Calu3 (cell line): ENCODE data around the gene IL1RAPL2. TPM values are rescaled to one million over a fixed set of nuclear protein-coding genes. Genes with fewer than 3 reads are reported as not detected.

Experiments
- BruUV-seq: library from RNA; stranded (reverse); fragments of 400-500 nt; replicated peaks from 2 replicates; lab custom pipeline; 2021; lab: Mats Ljungman, UMichigan
- CTCF ChIA-PET: fragments of 300-600 bp; sonication (Branson Sonifier 250); formaldehyde crosslinking; loops from one replicate; lab custom pipeline; 2022; ENCODE audit warnings: antibody characterized with exemption; lab: Charles Lee
- DNase-seq: peaks from one replicate; pipeline ENCODE4 v3.0.0; 2022
- H3K27ac Mint-ChIP-seq: one replicate; pipeline ENCODE4 v1.8.0; 2022; ENCODE audit warnings: mixed read lengths; ENCODE audit not compliant: unreplicated experiment
- H3K27me3 Mint-ChIP-seq: one replicate; pipeline ENCODE4 v1.8.0; 2022; ENCODE audit warnings: mixed read lengths; ENCODE audit not compliant: unreplicated experiment
- H3K36me3 Mint-ChIP-seq: one replicate; pipeline ENCODE4 v1.8.0; 2022; ENCODE audit warnings: mild to moderate bottlenecking, moderate library complexity, mixed read lengths; ENCODE audit not compliant: insufficient read depth, unreplicated experiment
- H3K4me1 Mint-ChIP-seq: one replicate; pipeline ENCODE4 v1.8.0; 2022; ENCODE audit warnings: mild to moderate bottlenecking, low read depth, mixed read lengths; ENCODE audit not compliant: unreplicated experiment
- H3K4me3 Mint-ChIP-seq: one replicate; pipeline ENCODE4 v1.8.0; 2022; ENCODE audit warnings: mild to moderate bottlenecking, low read depth, moderate library complexity, mixed read lengths; ENCODE audit not compliant: unreplicated experiment
- H3K9me3 Mint-ChIP-seq: one replicate; pipeline ENCODE4 v1.8.0; 2022; ENCODE audit warnings: low read depth, mixed read lengths; ENCODE audit not compliant: unreplicated experiment
- intact Hi-C: fragments of 100-400 bp; cut with micrococcal nuclease; formaldehyde crosslinking; loops from one replicate; pipeline ENCODE4 v1.10.0; 2022; ENCODE audit not compliant: unreplicated experiment
- total RNA-seq: library from RNA; stranded (reverse); gene quantifications from 2 replicates; pipeline ENCODE4 v1.2.3, GENCODE V29; 2022
- TF ChIP-seq, protein P1 (sequence below): fragments of 200-600 bp; IDR thresholded peaks from one replicate; pipeline ENCODE4 v1.8.0; 2022; ENCODE audit warnings: antibody characterized with exemption; ENCODE audit not compliant: unreplicated experiment

Gene IL1RAPL2
- total RNA-seq, 1 experiment from 2014 or later, result not detected

DNA sequence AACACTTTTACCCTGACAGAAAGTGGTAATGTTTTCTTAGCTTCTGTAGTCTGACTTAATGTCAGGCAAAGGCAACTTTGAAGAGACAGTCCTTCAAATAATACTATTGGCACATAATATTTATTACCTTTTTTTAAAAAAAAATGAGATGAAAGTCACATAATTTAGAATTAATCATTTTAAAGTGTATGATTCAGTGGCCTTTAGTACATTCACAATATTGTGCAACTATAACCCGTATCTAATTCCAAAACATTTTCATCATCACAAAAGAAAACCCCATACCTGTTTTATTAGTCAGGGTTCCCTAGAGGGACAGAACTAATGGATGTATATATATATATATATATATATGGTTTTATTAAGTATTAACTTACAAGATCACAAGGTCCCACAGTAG is 749.2 kb downstream of the IL1RAPL2 start:
- Mint-ChIP-seq H3K36me3 (no peaks in the 10 kb centered on the region), H3K4me1 (no peaks in the 10 kb centered on the region), H3K9me3 (peaks cover 8% of the 10 kb centered on the region), H3K27me3 (no peaks in the 10 kb centered on the region), H3K4me3 (no peak overlapping the region), H3K27ac (no peak overlapping the region)
- CTCF ChIA-PET, result no interaction called here
- intact Hi-C loops, result no loop called here
- TF ChIP-seq, protein P1, sequence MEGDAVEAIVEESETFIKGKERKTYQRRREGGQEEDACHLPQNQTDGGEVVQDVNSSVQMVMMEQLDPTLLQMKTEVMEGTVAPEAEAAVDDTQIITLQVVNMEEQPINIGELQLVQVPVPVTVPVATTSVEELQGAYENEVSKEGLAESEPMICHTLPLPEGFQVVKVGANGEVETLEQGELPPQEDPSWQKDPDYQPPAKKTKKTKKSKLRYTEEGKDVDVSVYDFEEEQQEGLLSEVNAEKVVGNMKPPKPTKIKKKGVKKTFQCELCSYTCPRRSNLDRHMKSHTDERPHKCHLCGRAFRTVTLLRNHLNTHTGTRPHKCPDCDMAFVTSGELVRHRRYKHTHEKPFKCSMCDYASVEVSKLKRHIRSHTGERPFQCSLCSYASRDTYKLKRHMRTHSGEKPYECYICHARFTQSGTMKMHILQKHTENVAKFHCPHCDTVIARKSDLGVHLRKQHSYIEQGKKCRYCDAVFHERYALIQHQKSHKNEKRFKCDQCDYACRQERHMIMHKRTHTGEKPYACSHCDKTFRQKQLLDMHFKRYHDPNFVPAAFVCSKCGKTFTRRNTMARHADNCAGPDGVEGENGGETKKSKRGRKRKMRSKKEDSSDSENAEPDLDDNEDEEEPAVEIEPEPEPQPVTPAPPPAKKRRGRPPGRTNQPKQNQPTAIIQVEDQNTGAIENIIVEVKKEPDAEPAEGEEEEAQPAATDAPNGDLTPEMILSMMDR, result no peak
- no TSS peak for BruUV-seq
- DNase-seq, result no peak

DNA sequence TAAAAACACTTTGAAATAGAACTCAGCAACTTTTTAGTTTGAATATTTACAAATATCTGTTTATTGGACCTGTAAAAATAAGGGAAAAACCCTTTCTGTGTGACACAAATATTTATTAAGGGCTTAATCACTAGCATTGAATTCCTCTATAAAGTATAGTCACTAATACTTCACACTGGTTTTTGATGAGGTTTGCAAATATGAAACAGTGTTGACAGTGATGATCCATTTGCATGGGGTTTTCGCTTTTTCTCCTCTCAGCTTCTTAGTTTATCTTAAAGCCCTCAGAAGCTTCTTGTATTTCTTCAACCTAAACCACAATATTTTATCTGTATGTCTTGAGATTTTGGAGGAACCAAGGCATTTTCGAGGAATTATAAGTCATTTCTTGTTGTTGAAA is 751.1 kb downstream of the IL1RAPL2 start:
- intact Hi-C loops, result no loop called here
- no peak for DNase-seq
- no peaks in the 10 kb centered on the region for H3K36me3 Mint-ChIP-seq
- H3K27me3 Mint-ChIP-seq, result no peaks in the 10 kb centered on the region
- H3K27ac Mint-ChIP-seq, result no peak overlapping the region
- no peak overlapping the region for H3K4me3 Mint-ChIP-seq
- CTCF ChIA-PET, result no interaction called here
- BruUV-seq, result no TSS peak
- H3K9me3 Mint-ChIP-seq, result peaks cover 9% of the 10 kb centered on the region
- TF ChIP-seq, protein P1, result no peak
- H3K4me1 Mint-ChIP-seq, result no peaks in the 10 kb centered on the region

DNA sequence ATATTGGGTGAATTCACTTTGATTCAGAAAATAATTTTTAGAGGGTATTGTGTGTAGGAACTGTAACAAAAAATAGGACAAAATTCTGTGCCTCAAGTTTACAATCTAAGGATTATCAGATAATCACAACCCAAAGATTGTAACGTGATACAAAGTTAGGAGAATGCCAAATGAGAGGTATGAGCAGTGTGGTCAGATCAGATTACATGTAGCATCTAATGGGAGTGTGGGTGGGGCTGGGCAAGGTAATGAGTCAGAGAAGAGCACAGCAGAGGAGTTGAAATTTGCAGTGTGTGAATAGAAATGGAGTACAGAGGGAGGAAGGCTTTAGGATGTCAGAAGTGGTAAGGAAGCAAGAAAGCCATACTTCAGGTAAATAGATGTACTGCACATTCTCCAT is 757.9 kb downstream of the IL1RAPL2 start:
- Mint-ChIP-seq H3K4me3 (no peak overlapping the region), H3K27me3 (no peaks in the 10 kb centered on the region), H3K4me1 (no peaks in the 10 kb centered on the region), H3K36me3 (no peaks in the 10 kb centered on the region), H3K9me3 (peaks cover 9% of the 10 kb centered on the region), H3K27ac (no peak overlapping the region)
- intact Hi-C loops, result no loop called here
- no peak for DNase-seq
- CTCF ChIA-PET, result no interaction called here
- no TSS peak for BruUV-seq
- TF ChIP-seq, protein P1, result no peak

DNA sequence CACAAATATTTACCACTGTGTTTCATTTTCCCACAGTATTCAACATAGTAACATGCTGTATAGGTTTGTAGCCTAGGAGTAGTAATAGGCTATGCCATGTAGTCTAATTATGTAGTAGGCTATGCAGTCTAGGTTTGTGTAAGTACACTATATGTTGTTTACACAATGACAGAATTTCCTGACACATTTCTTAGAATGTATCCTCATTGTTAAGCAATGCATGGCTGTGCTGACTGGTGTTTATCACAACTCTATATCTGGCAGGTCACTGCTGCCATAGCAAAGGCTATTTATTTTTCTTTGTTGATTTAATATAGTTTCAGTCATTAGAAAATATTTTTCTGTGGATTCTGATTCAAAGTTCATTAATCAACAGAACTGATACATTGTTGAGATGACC is 762.8 kb downstream of the IL1RAPL2 start:
- TF ChIP-seq, protein P1, result no peak
- no peaks in the 10 kb centered on the region for H3K4me1 Mint-ChIP-seq
- H3K9me3 Mint-ChIP-seq, result peaks cover 5% of the 10 kb centered on the region
- H3K36me3 Mint-ChIP-seq, result no peaks in the 10 kb centered on the region
- no peak for DNase-seq
- H3K27ac Mint-ChIP-seq, result no peak overlapping the region
- intact Hi-C loops, result no loop called here
- no peaks in the 10 kb centered on the region for H3K27me3 Mint-ChIP-seq
- BruUV-seq, result no TSS peak
- H3K4me3 Mint-ChIP-seq, result no peak overlapping the region
- CTCF ChIA-PET, result no interaction called here
